GM23338 (cell line): ENCODE measurements around the gene RNU7-1.

Experiments
- CTCF ChIP-seq, 2 experiments: fragments of 200-600 bp in 1 of 2; sonication (generic) in 1 of 2; conservative IDR thresholded peaks; 2 replicates each; pipeline versions ENCODE4 v1.5.1 to v1.6.1; 2016 to 2017; ENCODE audit warnings: antibody characterized with exemption in 2 of 2, low read depth in 2 of 2, mild to moderate bottlenecking in 2 of 2, moderate library complexity in 1 of 2
- EZH2 ChIP-seq: fragments of 200-600 bp; sonication (generic); IDR thresholded peaks from one replicate; pipeline ENCODE4 v1.8.0; 2017; ENCODE audit warnings: antibody characterized with exemption, mild to moderate bottlenecking, low read depth; ENCODE audit not compliant: unreplicated experiment
- EZH2phosphoT487 ChIP-seq: fragments of 200-600 bp; sonication (generic); IDR thresholded peaks from one replicate; pipeline ENCODE4 v1.8.1; 2018; ENCODE audit warnings: antibody characterized with exemption; ENCODE audit not compliant: unreplicated experiment
- POLR2AphosphoS5 ChIP-seq: IDR thresholded peaks from 2 replicates; pipeline ENCODE4 v1.6.1; 2016; ENCODE audit warnings: antibody characterized with exemption, low read depth
- REST ChIP-seq: IDR thresholded peaks from one replicate; pipeline ENCODE4 v1.6.1; 2018; ENCODE audit warnings: antibody characterized with exemption; ENCODE audit not compliant: unreplicated experiment

- TF ChIP-seq REST (no peak), CTCF (conservative IDR thresholded peaks at IDR 0.05; ENCODE audit: low read depth in 2 of 2) (no peak), EZH2 (no peak), EZH2phosphoT487 (no peak), POLR2AphosphoS5 (no peak)
Observed at GRCh38 chr12:6939191-6939540, 4.5 kb upstream of the RNU7-1 start.
